ENCODE results near the gene MCRIP2.

DNA sequence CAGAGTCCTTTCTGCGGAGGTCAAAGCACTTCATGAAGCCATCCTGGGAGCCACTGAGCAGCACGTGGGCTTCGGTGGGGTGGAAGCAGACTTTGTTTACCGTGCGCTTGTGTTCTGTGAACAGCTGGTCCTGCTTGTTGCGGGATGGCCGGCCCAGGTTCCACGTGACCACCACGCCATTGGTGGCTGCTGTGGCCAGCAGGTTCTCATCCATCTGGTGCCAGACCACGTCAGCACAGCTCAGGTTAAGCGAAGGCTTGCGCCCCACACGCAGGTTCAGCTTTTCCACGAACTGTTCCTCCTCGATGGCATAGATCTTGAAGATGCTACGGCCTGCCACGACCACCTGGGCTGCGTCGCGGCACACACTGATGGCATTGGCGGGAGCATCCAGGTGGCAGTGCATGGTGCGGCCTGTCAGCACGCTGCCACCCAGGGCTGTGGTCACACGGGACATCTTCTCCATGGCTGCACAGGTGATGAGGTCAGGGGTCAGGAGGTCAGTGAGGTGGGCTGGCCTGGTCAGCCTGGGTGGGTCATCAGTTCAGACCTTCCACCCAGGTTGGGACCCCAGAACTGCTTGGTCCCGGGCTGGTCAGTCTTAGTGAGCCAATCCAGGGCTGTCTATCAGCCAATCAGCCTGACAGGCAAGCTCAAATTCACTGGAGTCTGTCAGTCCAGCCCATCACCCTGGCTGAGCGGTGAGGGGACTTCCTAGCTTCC lies 47.7 kb downstream of the MCRIP2 start:
- no peak for TF ChIP-seq CTCF (IDR thresholded peaks at IDR 0.05; ENCODE audit: low read depth, low read length, poor library complexity, severe bottlenecking)
- TF ChIP-seq EZH2phosphoT487 (IDR thresholded peaks at IDR 0.05; ENCODE audit: borderline replicate concordance, low read length), result no peak
